Breast epithelium (tissue), 4 donors: ENCODE data around the gene EIF6. TPM values are rescaled to one million over a fixed set of nuclear protein-coding genes. Genes with fewer than 3 reads are reported as not detected.

ENCODE experiments used
- DNase-seq, 2 donors: peaks; one replicate each; pipeline ENCODE4 v3.0.0-alpha.2; 2019; ENCODE audit warnings: low spot score in 2 of 2
- H3K27ac ChIP-seq, 2 donors: fragments of 200-600 bp; sonication (generic) in 1 of 2; one replicate each; pipeline ENCODE4 v1.5.1; 2016 to 2019; ENCODE audit warnings: mild to moderate bottlenecking in 1 of 2
- H3K27me3 ChIP-seq, 2 donors: fragments of 200-600 bp; sonication (generic) in 1 of 2; one replicate each; pipeline versions ENCODE4 v1.5.1 to v1.6.0; 2017 to 2019; ENCODE audit warnings: control low read depth in 1 of 2, mild to moderate bottlenecking in 1 of 2
- H3K36me3 ChIP-seq: fragments of 200-600 bp; one replicate; pipeline ENCODE4 v1.5.1; 2019
- H3K4me1 ChIP-seq, 2 donors: fragments of 200-600 bp; sonication (generic); one replicate each; pipeline ENCODE4 v1.5.1; 2016 to 2019; ENCODE audit warnings: control low read depth in 1 of 2
- H3K4me3 ChIP-seq, 3 donors: fragments of 200-600 bp; sonication (generic); 1 replicate in 2 of 3; 2 replicates in 1 of 3; pipeline ENCODE4 v1.5.1; 2016 to 2019; ENCODE audit warnings: mild to moderate bottlenecking in 3 of 3, moderate library complexity in 2 of 3
- H3K9me3 ChIP-seq, 2 donors: fragments of 200-600 bp; sonication (generic) in 1 of 2; one replicate each; pipeline ENCODE4 v1.5.1; 2016 to 2019; ENCODE audit warnings: control low read depth in 1 of 2
- CTCF ChIP-seq, 3 donors: fragments of 450-650 bp; IDR thresholded peaks; one replicate each; pipeline ENCODE4 v1.5.1; 2016 to 2017; ENCODE audit warnings: antibody characterized with exemption in 3 of 3, mild to moderate bottlenecking in 3 of 3, moderate library complexity in 3 of 3
- POLR2A ChIP-seq: fragments of 450-650 bp; IDR thresholded peaks from one replicate; pipeline ENCODE4 v1.6.1; 2016; ENCODE audit warnings: antibody characterized with exemption, mild to moderate bottlenecking, moderate library complexity
- POLR2AphosphoS5 ChIP-seq, 3 donors: sonication (generic); formaldehyde crosslinking; IDR thresholded peaks; one replicate each; pipeline ENCODE4 v1.6.1; 2017; ENCODE audit warnings: antibody characterized with exemption in 3 of 3
- intact Hi-C: fragments of 100-400 bp; cut with DNase I; formaldehyde crosslinking; loops from one replicate; pipeline ENCODE4 v1.15.1; 2023; ENCODE audit warnings: low total_unique reads
- total RNA-seq, 3 donors: library from RNA; depleted of rRNA; stranded (reverse); fragments of >200 nt; gene quantifications; one replicate each; pipeline ENCODE4 v1.1.0, GENCODE V29; 2016

The EIF6 gene
- total RNA-seq, 3 donors from 2014 or later, result 81.9 to 98.6 (median 88.0) TPM

DNA sequence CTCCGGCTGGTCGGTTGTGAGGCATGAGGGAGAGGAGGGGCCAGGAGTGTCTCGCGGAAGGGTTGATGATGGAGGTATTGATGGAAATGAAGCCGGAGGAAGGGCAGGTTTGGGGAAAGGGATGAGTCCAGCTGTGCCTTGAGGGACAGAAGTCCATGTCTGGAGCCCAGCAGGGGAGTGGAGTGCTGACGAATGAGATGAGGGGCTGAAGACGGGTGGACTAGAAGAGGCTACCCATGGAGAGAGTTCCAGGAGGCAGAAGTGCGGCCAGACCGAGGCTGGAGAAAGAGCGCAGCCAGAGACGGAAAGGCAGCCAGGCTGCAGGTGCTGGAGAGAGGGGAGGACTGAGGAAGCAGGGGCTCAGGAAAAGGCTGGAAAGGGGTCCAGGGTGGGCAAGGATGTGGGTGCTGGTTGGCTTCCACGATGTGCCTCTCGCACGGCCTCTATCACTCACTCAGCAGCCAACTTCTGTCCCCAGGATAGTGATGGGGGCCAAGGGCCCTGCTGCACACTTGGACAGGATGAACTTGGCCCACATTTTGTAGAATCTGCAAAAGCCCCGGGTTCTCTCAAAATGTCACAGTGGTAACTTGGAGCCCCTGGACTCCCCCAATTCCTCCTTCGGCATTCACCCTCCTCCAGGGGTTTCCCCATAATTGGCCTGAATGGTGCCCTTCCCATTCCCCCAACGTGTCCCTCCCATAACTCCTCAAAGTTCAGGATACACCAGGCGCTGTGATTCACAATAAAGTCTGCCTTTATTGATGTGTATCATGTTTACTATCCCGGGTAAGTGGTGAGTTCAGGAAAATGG is 627 bp upstream of the EIF6 start:
- Histone ChIP-seq H3K36me3 (peaks cover 4% of the 10 kb centered on the region), H3K27ac (peak overlapping the region; percentile 83 to 93), H3K27me3 (no peaks in the 10 kb centered on the region), H3K9me3 (no peaks in the 10 kb centered on the region), H3K4me1 (peaks cover 0 to 9% of the 10 kb centered on the region in 2 donors), H3K4me3 (peak overlapping the region; percentile 64 to 93 (median 90))
- TF ChIP-seq POLR2AphosphoS5 (IDR thresholded peaks at IDR 0.05), result no peak
- no peak for TF ChIP-seq POLR2A
- no peak for TF ChIP-seq CTCF (IDR thresholded peaks at IDR 0.05)
- no peak for DNase-seq
- intact Hi-C loops, result no loop called here

GRCh38 chr20:35283441-35284266 is 918 bp downstream of the EIF6 start:
- H3K27me3 ChIP-seq, result no peaks in the 10 kb centered on the region
- peak overlapping the region; percentile 83 to 93 for H3K27ac ChIP-seq
- intact Hi-C loops, result no loop called here
- H3K4me1 ChIP-seq, result peaks cover 0 to 9% of the 10 kb centered on the region in 2 donors
- no peaks in the 10 kb centered on the region for H3K9me3 ChIP-seq
- H3K4me3 ChIP-seq, result peak overlapping the region; percentile 64 to 93 (median 90)
- no peak for DNase-seq
- TF ChIP-seq POLR2AphosphoS5 (IDR thresholded peaks at IDR 0.05) (no peak), POLR2A (no peak), CTCF (IDR thresholded peaks at IDR 0.05) (no peak)
- H3K36me3 ChIP-seq, result peaks cover 8% of the 10 kb centered on the region

DNA sequence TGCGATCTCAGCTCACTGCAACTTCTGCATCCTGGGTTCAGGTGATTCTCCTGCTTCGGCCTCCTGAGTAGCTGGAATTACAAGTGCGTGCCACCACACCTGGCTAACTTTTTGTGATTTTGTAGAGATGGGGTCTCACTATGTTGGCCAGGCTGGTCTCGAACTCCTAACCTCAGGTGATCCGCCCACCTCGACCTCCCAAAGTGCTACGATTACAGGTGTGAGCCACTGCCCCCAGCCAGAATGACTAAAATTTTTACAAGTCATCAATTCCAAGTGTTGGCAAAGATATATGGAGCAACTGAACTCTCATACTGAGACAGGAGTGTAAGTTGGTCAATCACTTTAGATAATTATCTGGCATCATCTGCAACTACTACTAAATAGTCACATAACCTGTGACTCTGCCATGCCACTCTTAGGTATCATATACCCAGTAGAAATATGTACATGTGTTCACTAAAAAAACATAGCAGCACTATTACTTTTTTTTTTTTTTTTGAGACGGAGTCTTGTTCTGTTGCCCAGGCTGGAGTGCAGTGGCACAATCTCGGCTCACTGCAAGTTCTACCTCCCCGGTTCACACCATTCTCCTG is 3.0 kb downstream of the EIF6 start:
- Histone ChIP-seq H3K4me1 (peaks cover 0 to 9% of the 10 kb centered on the region in 2 donors), H3K27ac (no peak overlapping the region), H3K36me3 (peaks cover 8% of the 10 kb centered on the region), H3K4me3 (no peak overlapping the region), H3K9me3 (no peaks in the 10 kb centered on the region), H3K27me3 (no peaks in the 10 kb centered on the region)
- DNase-seq, result no peak
- no peak for TF ChIP-seq CTCF (IDR thresholded peaks at IDR 0.05)
- no peak for TF ChIP-seq POLR2AphosphoS5 (IDR thresholded peaks at IDR 0.05)
- no peak for TF ChIP-seq POLR2A
- intact Hi-C loops, result no loop called here

- H3K36me3 ChIP-seq, result peaks cover 8% of the 10 kb centered on the region
- peaks cover 6 to 9% of the 10 kb centered on the region in 2 donors for H3K4me1 ChIP-seq
- H3K27me3 ChIP-seq, result no peaks in the 10 kb centered on the region
- TF ChIP-seq CTCF (IDR thresholded peaks at IDR 0.05) (no peak), POLR2AphosphoS5 (IDR thresholded peaks at IDR 0.05) (no peak), POLR2A (no peak)
- DNase-seq, result no peak
- intact Hi-C loops, result no loop called here
- H3K9me3 ChIP-seq, result no peaks in the 10 kb centered on the region
- no peak overlapping the region for H3K27ac ChIP-seq
- no peak overlapping the region for H3K4me3 ChIP-seq
These were observed 4.0 kb downstream of the EIF6 start for GRCh38 chr20:35280523-35280922.
